GM18870 (cell line): Measurements from ENCODE around the gene TPRG1L.
"Not testable (repeated sequence)": the region's sequence is repeated elsewhere in the genome, so short reads cannot be mapped to it uniquely, and the experiment has no call there.

Experiments used
- ATAC-seq: cut with Tn5 transposase; IDR thresholded peaks from one replicate; pipeline ENCODE4 v1.9.1; 2021; ENCODE audit warnings: moderate library complexity; ENCODE audit not compliant: unreplicated experiment

The TPRG1L gene

GRCh38 chr1:3624200-3625136, at the start of gene TPRG1L:
TSS of gene TPRG1L (plus strand) at chr1:3625015. CDS start at chr1:3625073, 58 bp downstream.
- ATAC-seq: peak; percentile 78

DNA sequence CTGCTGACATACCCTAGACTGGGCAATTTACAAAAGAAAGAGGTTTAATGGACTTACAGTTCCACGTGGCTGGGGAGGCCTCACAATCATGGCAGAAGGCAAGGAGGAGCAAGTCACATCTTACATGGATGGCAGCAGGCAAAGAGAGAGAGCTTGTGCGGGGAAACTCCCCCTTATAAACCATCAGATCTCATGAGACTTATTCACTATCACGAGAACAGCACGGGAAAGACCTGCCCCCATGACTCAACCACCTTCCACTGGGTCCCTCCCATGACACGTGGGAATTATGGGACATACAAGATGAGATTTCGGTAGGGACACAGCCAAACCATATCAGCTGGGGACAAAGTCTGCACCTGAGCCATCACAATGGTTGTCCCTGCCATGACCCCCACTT, 49.3 kb upstream of the TPRG1L start:
- ATAC-seq: not testable (repeated sequence)

GRCh38 chr1:3575993-3576392, 48.8 kb upstream of the TPRG1L start:
- no peak for ATAC-seq

- no peak for ATAC-seq
These were observed 47.5 kb upstream of the TPRG1L start for GRCh38 chr1:3577300-3577699.

DNA sequence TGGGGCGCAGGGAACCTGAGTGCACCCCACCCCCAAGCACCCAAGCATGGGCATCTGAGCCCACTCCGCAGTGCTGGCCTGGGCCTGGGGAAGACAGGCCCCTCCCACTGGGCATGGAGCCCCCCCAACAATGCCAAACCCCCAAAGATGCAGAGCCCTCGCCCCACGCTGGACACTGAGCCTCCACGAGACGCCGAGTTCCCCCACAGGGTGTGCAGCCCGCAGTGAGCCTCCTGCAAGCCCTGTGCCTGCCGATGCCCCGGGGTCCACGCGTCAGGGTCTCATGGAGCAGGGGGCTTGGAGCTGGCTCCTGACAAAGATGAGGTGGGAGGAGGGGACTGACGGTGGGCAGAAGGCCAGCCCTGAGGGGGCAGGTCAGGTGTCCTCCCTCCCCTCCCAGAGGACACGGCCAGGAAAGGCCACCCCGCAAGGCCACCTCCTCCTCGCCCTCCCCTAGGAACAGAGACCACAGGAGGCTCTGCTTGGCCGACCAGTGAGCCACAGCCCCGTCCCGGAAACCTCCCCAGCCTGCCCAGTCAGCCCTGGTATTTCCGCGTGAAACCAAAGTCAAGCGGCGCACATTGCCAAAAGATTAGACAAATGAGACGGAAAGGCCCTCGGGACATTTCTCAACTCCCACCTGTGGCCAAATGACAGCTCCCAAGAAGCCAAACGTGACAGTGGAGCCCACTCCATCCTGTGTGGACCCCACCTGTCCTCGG, 46.9 kb upstream of the TPRG1L start:
- ATAC-seq: no peak

DNA sequence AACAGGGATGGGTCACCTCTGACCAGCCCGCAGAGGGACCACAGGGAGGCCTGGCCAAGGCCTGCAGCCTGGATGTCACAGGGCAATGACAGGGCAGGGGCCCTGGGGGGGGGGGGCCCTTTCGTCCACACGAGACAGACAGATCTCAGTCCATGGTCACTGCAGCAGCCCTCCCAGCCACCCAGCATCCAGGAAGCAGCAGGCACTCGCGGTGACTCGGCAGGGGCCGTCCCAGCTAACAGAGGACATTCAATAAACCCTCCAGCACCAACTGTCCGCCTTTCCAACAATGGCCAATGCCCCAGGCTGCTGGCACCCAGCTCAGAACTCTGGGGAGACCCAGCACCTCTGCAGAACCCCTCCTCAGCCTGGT, 46.4 kb upstream of the TPRG1L start:
- no peak for ATAC-seq

GRCh38 chr1:3578906-3579305, 45.9 kb upstream of the TPRG1L start:
- ATAC-seq: no peak

- ATAC-seq: no peak
These were observed 45.2 kb upstream of the TPRG1L start for GRCh38 chr1:3579626-3580025.

- ATAC-seq: no peak
These were observed 44.6 kb upstream of the TPRG1L start for GRCh38 chr1:3580231-3580630.

- ATAC-seq: no peak
These were observed 43.3 kb upstream of the TPRG1L start for GRCh38 chr1:3581296-3582036.

DNA sequence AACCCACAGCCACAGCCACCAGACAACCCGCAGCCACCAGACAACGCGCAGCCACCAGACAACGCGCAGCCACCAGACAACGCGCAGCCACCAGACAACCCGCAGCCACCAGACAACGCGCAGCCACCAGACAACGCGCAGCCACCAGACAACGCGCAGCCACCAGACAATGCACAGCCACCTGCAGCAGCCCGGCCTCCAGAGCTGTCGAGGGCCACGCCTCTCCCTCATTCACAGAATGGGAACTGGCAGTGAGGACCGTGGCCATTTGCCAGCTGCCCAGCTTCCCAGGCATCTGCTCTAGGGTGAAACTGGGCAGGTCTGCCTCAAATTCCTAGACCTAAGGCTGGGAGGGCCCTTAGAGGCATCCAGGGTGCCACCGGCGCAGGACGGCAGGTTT, 41.1 kb upstream of the TPRG1L start:
- not testable (repeated sequence) for ATAC-seq

DNA sequence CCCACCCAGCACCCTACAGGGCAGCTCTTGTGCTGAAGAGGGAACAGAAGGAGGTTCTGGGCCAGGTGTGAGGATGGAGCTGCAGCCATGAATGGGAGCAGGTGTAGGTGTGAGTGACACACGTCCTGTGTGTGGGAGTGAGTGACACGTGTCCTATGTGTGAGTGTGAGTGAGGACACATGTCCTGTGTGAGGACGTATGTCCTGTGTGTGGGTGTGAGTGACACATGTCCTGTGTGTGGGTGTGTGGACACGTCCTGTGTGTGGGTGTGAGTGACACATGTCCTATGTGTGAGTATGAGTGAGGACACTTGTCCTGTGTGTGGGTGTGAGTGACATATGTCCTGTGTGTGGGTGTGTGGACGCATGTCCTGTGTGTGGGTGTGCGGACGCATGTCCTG, 39.9 kb upstream of the TPRG1L start:
- no peak for ATAC-seq

DNA sequence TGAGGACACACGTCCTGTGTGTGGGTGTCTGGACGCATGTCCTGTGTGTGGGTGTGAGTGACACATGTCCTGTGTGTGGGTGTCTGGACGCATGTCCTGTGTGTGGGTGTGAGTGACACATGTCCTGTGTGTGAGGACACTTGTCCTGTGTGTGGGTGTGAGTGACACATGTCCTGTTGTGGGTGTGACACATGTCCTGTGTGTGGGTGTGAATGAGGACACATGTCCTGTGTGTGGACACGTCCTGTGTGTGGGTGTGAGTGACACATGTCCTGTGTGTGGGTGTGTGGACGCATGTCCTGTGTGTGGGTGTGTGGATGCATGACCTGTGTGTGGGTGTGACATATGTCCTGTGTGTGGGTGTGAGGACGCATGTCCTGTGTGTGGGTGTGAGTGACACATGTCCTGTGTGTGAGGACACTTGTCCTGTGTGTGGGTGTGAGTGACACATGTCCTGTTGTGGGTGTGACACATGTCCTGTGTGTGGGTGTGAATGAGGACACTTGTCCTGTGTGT, 39.4 kb upstream of the TPRG1L start:
- ATAC-seq: not testable (repeated sequence)

DNA sequence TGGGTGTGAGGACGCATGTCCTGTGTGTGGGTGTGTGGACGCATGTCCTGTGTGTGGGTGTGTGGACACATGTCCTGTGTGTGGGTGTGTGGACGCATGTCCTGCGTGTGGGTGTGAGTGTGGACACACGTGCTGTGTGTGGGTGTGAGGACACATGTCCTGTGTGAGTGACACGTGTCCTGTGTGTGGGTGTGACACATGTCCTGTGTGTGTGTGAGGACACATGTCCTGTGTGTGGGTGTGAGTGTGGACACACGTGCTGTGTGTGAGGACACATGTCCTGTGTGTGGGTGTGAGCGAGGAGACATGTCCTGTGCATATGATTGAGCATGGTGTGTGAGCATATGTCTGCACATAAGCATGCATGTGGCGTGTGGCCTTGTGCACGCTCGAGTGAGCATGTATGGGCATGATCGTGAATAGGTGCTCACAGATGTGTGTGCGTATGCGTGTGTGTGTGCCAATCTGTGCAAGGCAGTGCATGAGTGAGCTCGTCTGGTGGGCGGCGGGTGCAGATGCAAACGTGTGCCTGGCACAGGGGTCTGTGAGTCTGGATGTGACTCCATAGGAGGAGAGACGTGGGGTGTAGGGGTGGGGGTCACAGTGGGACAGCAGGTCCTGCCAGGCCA, 38.8 kb upstream of the TPRG1L start:
- ATAC-seq: no peak

GRCh38 chr1:3586986-3587759, 37.6 kb upstream of the TPRG1L start:
- no peak for ATAC-seq

GRCh38 chr1:3588395-3588794, 36.4 kb upstream of the TPRG1L start:
- ATAC-seq: no peak

DNA sequence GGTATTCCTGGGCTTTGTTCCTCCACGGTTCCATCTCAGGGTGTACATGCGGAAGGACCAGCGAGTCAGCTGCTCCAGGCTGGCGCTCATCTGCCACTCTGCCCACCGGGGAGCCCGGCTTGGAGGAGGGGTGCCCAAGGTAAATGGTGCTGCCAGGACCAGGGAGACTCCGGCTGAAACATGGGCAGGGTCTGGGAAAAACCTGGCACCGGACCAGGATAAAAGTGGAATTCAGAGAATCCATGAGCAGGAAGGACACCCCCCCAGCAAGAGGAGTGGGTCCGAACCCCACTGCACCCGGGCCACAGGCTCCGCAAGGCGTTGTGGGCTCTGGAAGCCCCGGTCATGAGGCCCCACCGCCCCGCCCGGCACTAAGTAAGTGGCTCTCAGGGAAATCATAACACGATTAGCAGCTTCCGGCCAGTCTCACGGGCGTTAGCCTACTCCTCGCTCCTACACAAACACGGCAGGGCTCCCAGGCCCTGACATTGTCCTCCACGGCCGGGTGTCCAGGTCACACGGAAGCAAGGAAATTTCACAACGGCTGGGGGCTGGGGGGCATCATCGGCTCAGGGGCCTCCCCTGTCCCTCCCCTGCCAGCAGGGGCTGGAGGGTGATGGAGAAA, 34.6 kb upstream of the TPRG1L start:
- no peak for ATAC-seq

GRCh38 chr1:3590951-3591865, 33.6 kb upstream of the TPRG1L start:
- ATAC-seq: no peak
